Mesenteric fat pad (tissue), 1 donor: ENCODE results near the gene TMEM225B. TPM values are rescaled to one million over a fixed set of nuclear protein-coding genes. Genes with fewer than 3 reads are reported as not detected.
"Not testable (repeated sequence)": the region's sequence is repeated elsewhere in the genome, so short reads cannot be mapped to it uniquely, and the experiment has no call there.

Source experiments
- DNase-seq: peaks from one replicate; pipeline ENCODE4 v3.0.0-alpha.2; 2020; ENCODE audit warnings: low spot score
- total RNA-seq: library from RNA; stranded (reverse); fragmentation: NEBNext Ultra II Directional; extraction: Animal tissue kit (Norgen Biotek cat#: 25700); gene quantifications from one replicate; pipeline ENCODE4 v1.2.1, GENCODE V29; 2021
- donor health status: DM: yes; HTN: yes; CAD: no.

Gene TMEM225B
- total RNA-seq, 1 donor from 2014 or later = 0.55 TPM

GRCh38 chr7:99579281-99579955, 18.6 kb upstream of the TMEM225B start:
- no peak for DNase-seq

GRCh38 chr7:99579956-99580777, 17.9 kb upstream of the TMEM225B start:
- DNase-seq = no peak

GRCh38 chr7:99580778-99581332, 17.2 kb upstream of the TMEM225B start:
- DNase-seq = not testable (repeated sequence)

- no peak for DNase-seq
These were observed 9.2 kb upstream of the TMEM225B start for GRCh38 chr7:99588868-99589267.

GRCh38 chr7:99594948-99595745, 2.9 kb upstream of the TMEM225B start:
- no peak for DNase-seq

- DNase-seq = no peak
These were observed 1.6 kb upstream of the TMEM225B start for GRCh38 chr7:99596408-99596955.

GRCh38 chr7:99599836-99600235, 1.8 kb downstream of the TMEM225B start:
- no peak for DNase-seq

GRCh38 chr7:99601656-99602310, 3.7 kb downstream of the TMEM225B start:
- DNase-seq = no peak

GRCh38 chr7:99605527-99605926, 7.5 kb downstream of the TMEM225B start:
- DNase-seq = no peak

GRCh38 chr7:99606531-99606930, 8.5 kb downstream of the TMEM225B start:
- no peak for DNase-seq

- DNase-seq = no peak
These were observed 9.5 kb downstream of the TMEM225B start for GRCh38 chr7:99607548-99607947.

- no peak for DNase-seq
These were observed 16.4 kb downstream of the TMEM225B start for GRCh38 chr7:99614495-99614894.

GRCh38 chr7:99615989-99616358, 17.9 kb downstream of the TMEM225B start:
- no peak for DNase-seq

GRCh38 chr7:99616359-99617191, 18.5 kb downstream of the TMEM225B start, which contains the start of gene ZSCAN25:
TSS of gene ZSCAN25 (plus strand) at chr7:99616946. CDS start at chr7:99619607, 2,661 bp downstream.
- peak; percentile 93 for DNase-seq

GRCh38 chr7:99617192-99617781, 19.2 kb downstream of the TMEM225B start:
- DNase-seq = no peak

GRCh38 chr7:99618726-99619125, 20.7 kb downstream of the TMEM225B start:
- DNase-seq = no peak

- DNase-seq = no peak
These were observed 21.6 kb downstream of the TMEM225B start for GRCh38 chr7:99619571-99620130.

GRCh38 chr7:99621271-99621670, 23.2 kb downstream of the TMEM225B start:
- DNase-seq = no peak

- no peak for DNase-seq
These were observed 24.5 kb downstream of the TMEM225B start for GRCh38 chr7:99622596-99622995.
